ENCODE measurements around the gene STN1.
A peak's percentile ranks its signal among the peaks of the same experiment; 100 is the strongest.

The STN1 gene

DNA sequence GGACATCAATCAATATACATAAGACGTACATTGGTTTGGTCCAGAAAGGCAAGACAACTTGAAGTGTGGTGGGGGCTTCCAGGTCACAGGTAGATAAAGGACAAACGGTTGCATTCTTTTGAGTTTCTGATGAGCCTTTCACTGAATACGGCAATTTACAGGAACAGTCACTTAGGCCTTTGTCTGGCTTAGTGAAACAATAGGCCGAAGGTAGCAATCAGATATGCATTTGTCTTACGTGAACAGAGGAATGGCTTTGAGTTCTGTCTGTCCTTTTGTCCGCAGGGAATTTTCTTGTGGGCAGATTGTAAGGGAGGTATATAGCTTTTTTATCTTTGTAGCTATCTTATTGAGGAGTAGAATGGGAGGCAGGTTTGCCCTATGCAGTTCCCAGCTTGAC lies 10.8 kb upstream of the STN1 start:
- no peak for DNase-seq

DNA sequence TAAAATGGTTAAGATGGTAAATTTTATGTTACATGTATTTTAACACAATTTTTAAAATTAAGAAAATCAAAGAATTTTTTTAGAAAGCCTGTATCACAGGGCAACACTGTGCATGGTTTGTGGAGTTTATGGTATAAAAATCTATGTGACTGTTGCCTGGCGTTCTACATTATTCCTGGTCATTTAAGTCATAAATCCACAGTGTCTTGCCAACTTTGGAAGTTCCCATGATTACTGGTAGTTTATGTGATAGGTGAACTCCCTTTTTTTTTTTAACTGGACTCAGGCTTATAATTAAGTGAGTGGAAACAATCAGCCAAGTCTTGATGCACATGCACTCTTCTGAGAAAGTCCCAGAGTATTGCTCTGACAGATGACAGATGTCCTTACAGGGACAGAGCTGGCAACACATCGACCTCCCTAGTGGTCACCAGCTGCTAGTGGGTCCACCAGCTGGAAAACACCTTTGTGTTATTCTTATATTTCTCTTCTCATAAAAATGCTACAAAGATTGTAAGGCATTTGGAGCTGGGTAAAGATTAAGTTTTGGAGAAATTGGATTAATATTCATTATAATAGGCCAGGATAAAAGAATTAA lies 8.8 kb upstream of the STN1 start:
- peak in 1 of 2 experiments; percentile 51 for DNase-seq

DNA sequence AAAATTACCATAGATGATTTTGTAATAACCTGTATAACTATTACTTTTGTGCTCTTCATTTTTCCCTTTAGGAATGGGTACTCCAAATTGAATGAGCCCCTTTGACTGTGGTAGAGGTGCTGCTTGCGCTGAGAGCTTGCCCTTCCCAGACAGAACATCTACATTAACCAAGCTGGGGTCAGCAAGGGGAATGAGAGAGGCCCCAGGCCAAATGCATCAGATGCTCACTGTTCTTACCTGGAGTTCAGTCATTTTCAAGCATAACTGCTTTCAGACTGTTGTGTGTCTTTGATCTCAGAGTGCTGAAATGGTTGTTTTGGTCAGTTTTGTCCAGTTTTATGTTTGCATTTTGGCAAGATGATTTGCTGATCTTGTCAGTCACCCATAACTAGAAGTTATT lies 7.6 kb upstream of the STN1 start:
- DNase-seq: no peak

DNA sequence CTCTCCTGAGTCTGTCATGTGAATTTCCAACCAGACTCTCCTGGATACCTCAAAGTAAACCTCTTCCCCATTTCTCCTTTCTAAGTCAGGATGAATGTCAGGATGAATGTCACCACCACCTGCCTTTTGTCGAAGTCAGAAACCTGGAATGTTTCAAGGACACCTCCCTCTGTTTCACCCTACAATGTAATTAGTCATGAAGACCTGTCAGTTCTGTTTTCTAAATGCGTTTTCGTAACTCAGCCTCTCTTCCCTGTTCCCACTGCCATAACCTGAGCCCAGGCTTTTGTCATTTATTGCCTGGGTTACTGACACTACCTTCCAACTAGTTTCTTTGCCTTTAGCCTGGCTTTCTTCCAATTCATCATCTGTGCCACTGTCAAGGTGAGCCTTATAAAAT lies 5.5 kb upstream of the STN1 start:
- no peak for DNase-seq

DNA sequence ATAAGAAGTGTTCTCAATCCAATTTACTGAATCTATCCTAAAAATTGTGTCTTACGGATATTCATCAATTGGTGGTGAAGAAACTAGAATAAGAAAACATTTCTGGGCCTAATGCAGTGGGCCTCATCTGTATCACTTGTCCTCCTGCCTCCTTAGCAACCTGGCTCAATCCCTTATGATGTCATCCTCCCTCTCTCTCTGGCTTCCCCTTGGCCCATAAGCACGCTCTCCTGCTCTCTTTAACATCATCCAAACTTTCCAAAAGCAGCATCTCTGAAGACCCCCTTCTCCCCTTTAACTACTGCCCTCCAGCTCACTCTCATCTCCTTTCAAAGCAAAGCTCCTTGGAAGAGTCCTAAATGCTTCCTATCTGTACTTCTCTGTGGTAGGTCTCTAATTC lies 4.7 kb upstream of the STN1 start:
- DNase-seq: no peak

DNA sequence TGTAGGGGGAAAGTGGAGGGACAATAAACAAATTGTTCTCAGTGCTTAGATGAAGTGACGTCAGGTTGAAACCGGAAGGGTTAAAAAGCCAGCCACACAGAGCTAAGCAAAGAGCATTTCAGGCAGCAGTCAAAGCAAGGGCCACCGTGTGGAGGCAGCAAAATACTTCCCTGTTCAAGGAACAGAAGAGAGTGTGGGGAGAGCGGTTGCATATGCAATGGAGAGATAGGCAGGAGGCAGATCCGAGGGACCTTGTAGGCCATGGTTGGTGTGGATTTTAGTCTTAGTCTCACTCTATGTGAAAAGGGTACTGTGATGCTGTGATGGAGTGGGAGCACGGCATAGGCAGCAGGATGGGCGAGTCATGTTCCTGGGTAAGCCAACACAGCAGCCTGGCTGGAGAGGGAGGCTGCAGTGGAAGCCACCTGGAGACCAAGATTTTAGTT lies 3.8 kb upstream of the STN1 start:
- no peak for DNase-seq

DNA sequence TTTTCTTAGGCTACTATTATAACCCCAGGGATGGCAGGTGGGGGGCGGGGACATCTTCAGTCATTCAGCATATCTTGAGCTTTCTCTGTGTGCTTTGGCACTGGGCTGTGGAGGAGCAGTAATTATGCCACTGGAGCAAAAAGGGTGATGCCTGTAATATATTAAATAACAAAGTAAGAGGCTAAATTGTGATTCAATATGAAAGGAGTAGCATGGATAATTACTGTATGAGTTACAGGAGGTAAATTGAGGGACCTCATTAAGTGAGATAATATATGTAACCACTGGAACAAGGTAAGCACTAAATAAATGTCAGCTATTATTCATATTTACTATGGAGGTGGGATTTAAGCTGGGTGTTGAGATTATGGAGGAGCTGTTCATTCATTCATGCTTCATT lies 3.3 kb upstream of the STN1 start:
- DNase-seq: no peak

DNA sequence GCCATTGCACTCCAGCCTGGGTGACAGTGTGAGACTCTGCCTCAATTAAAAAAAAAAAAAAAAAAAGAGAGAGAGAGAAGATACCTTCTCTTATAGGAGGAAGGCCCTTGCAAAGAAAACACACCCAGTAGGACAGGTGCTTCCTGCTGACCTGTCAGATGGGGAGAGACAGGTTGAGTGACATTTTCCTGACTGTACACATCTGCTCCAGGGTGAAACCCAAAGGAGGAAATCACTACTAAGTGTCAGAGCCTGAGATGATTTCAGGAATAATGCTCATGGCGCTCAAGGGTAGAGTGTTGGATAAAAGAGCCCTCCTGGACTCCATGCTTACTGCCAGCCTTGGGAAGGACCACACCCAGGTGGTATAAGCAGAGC lies 1.7 kb upstream of the STN1 start:
- no peak for DNase-seq

DNA sequence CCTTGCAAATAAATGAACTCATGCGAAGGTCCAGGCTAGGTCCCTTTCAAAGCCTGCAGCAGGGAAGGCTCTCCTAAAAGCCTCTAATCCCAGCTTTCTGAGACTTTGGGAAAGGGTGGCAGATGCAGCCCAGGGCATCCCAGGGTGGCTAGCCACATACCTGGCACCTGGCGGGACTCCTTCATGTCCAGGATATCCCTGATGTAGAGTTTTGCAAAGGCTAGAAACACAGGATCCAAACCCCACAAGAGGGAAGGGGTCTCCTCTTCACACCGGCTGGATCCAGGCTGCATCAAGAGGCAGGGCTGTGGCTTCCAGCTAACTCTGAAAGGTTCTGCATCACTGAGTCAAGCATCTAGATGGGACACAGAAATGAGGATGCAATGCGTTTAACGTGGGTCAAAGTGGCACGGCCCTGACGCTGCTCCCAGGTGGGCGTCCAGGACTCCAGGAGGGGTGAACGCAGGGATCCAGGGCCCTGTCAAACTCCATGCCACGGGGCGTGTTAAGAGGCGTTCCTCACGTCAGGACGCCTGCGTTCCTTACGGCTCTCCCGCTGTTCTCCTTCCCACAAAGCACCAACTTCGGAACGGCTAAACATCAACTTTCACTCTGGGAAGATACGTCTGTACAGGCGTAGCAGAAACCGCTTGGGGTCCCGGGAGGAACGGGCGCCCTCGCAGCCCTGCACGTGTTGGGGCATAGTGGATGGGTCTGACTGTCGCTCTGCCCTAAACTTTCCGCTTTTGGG lies 507 bp downstream of the STN1 start:
- peak in 1 of 2 experiments; percentile 44 for DNase-seq

DNA sequence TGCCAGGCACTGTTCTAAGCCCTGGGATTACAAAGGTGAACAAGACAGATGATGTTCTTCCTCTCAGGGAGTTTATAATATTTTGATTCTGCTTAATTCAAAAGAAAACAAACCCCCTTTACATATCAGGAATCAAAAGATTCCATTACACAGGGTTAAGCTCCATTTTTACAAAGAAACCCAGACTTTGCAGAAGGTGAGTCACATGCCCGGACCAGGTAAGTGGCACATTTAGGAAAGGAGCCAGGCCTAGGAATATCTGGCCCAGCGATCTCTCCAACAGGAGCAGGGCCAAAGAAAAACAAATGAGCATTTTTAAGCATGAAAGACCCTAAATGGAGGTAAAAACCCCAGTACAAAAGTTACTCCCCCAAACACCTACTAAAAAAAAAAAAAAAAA lies 1.1 kb downstream of the STN1 start:
- DNase-seq: no peak

DNA sequence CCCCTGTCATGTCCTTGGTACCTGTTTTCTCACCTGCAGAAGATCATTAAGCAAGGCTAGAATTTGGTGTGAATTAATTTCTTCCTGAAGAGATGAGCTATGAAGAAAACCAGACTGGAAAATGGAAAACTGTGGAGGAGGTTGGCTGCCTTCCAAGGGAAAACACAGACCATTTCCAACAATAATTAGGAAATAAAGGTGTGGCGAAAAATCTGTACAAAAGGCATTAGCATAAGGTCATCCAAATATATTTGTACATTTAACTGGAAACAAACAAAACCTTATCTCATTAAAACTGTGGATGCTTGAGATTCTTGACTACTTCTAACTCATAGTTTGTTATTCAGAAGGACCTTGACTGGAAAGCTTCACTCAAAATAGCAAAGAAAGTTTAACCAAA lies 1.7 kb downstream of the STN1 start:
- no peak for DNase-seq

DNA sequence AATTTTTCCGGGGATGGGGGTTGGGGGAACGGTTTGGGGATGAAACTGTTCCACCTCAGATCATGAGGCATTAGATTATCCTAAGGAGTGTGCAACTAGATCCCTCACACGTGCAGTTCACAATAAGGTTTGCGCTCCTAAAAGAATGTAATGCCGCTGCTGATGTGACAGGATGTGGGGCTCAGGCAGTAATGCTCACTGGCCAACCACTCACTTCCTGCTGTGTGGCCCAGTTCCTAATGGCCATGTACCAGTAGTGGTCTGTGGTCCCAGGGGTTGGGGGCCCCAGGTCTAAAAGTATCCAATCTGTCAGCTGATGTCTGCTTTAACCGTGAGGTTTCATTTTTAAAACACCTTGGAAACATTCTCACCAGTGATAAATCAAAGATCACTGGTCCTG lies 2.2 kb downstream of the STN1 start:
- no peak for DNase-seq

DNA sequence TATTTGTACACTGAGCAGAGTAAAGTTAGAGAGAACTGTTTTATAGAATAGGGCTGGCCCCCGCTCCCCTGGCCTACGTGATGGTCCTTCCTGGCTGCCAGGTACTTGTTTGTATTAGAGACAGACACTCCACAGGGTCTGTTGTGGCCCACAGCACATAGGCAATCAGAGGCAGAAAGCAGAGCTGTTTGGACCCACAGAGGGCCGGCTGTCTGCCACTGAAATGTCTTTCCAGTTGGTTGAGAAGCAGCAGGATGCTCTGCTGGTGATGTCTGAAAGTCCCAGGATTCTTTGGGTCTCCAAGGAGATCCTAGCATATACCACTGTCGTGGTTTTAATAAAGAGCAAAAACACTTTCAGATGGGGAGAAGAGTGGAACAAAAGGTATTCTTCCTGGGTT lies 5.2 kb downstream of the STN1 start:
- no peak for DNase-seq

DNA sequence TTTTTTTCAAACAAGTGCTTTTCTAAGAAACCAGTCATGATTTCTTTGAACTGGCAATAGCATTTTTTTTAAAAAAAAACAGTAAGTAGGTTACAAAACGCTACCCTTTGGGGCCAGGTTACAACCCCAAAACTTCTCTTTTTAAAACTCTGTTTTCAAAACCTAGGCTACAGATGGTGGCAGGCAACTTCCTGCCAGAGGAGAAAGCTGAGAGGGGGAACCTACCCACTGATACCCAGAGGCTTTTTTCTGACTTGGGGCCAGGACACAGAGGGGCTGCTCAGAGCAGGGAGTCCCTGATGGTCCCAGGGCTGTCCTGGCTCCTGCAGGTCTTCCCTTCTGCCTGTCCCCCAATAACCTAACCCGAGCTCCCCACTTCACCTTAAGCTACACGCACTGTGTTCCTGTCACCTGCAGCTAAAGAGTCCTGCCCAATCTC lies 6.9 kb downstream of the STN1 start:
- DNase-seq: no peak

DNA sequence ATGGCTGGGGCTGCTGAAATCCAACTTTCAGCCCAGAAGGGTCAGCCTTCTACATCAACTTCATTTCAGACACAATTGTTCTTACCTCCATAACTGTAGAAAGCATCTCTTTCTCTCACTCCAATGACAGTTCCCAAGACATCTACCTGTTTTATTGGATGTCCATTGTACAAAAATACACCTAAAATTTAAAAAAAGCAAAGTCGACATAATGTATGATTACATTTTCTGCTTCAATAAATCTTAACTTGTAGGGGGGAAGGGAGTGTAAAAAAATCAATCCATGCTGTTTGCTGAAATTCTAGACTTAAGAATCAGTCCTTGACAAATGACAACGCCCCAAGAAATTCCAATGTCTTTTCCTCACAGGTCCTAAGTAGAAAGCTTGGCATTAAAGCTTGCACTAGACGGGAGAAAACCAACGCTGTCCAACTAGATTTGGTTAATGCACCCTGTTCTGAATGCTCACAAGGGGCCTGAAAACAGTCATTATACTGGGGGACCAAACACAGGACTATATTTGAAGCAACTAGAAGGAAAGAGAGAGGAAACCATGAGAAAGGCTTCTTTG lies 7.5 kb downstream of the STN1 start:
- no peak for DNase-seq

DNA sequence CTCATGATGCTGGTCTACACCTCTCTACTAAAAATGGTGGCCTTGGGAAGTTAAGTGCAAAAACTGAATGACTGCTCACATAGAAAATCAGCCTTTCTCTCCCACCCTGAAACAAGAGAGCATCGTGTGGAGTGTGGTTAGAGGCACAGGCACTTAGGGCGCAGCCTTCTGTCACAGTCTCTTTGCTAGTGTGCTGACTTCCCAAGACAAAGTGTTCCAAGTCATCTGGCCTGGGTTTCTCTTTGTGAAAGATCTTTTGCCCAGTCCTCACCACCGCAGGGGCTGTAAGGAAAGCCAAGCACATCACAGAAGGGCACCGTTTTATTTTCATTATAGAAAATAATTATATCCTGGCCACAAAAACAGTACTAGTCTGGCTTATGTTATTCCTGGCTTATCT lies 12.5 kb downstream of the STN1 start:
- DNase-seq: peak in 1 of 2 experiments; percentile 44

DNA sequence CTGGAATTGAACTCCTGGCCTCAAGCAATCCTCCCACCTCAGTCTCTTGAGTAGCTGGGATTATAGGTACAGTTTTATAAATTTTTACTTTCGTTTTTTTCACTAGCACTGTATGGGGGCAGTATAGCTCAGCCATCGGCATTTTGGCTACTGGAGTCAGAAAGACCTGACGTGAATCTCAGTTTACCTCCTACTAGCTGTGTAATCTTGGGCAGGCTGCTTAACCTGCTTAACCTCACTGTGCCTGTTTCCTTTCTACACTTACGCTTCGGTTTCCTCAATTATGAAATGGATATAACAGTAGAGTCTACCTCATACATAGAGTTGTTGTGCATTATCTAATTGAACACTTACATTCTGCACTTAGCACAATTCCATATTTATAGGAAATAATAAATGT lies 16.7 kb downstream of the STN1 start:
- no peak for DNase-seq

DNA sequence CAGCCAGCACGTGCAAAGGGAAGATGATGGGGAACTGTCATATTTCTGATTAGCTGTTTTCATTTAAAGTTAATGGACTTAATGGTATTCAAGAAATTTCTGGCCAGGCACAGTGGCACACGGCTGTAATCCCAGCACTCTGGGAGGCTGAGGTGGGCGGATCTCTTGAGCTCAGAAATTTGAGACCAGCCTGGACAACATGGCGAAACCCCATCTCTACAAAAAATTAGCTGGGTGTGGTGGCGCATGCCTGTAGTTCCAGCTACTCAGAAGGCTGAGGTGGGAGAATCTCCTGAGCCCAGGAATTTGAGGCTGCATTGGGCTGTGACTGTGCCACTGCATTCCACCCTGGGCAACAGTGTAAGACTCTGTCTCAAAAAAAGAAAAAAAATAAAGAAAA lies 18.7 kb downstream of the STN1 start:
- DNase-seq: no peak

DNA sequence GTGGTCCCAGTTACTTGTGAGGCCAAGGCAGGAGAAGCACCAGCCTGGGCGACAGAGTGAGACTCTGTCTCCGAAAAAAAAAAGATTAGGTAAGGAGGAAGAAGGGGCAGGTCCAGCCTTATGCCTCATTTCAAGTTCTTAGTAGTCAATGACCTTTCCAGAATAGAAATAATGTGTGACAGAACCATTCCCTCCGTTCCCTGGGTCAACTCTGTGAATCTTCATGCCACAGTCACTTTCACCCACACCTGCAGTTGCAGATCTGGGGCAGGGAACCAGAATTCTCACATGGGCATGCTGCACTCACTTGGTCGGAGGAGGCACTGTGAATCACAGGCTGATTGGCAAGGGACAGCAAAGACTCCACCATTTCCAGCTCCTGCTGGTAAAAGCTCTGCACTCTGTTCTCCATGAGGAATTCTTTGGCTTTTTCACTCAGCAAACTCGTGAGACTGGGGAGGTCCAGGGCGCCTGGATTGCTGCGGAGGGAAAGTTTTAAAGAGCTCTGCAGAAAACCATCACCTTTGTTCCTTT lies 20.7 kb downstream of the STN1 start:
- DNase-seq: peak in 1 of 2 experiments; percentile 22

DNA sequence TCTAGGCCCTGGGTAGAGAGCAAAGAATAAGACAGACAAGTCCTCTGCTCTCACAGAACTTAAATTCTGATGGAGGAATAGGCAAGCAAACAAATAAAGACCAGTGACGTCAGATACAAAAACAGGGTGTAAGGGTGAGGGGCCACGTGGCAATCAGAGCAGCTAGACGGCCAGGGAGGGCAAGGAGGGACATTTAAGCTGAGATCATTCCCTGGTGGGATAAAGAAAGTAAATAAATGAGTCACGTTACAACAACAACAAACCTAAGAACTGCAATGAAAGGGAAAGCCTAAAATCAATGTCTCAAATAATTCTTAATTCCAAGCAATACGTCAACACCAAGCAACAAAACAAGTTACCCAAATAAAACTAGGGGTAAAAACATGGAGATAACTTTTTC lies 21.8 kb downstream of the STN1 start:
- DNase-seq: no peak

DNA sequence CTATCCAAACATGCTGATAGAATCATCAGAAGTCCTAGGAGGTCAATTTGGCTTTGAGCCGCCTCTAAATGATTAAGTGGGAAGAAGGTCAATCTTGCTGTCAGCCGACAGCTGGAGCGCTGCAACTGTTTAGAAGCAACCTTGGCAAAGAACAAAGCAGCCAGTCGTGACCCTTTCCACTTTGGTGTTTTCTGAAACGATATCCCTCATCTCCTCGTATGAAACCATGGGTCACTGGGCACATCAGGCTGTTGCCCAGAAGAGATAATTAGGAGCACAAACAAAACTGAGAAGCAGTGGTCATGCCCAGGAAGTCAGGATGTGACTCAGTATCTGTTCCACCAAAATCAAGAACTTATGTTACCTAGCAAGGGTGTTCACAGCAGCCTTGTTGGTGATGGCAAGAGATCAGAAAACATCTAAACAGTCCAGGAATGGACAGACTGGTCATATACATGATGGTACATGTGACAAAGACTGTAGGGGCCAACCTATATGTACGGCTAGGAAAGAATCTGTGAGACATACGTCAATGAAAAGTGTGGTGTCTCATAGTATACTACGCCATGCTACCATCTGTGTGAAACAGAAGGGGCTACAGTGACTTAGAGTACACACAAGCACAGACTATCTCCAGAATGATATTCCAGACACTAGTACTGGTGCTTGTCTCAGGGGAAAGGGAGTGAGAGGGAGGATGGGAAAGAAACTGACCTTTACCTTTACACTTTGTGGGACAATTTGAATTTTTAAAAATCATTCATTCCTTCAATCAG lies 22.4 kb downstream of the STN1 start:
- DNase-seq: peak in 1 of 2 experiments; percentile 54

DNA sequence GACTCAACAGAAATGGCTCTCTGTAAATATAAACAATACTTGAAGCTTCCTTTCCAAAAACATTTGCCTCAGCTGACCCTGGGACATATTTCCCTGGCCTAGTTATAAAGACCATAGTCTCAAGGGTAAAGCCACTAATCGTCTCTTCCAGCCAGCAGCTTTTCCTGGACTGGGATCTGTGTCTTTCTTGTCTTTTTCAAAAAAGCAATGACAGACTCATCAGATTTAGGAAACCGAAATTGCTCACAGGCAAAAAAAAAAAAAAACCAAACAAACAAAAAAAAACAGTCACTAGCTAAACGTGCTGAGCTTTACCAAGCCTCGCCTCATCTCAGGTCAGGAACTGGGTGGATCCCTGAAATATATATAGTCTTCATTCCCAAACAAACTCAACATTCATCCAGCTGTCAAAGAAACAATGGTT lies 23.5 kb downstream of the STN1 start:
- no peak for DNase-seq

DNA sequence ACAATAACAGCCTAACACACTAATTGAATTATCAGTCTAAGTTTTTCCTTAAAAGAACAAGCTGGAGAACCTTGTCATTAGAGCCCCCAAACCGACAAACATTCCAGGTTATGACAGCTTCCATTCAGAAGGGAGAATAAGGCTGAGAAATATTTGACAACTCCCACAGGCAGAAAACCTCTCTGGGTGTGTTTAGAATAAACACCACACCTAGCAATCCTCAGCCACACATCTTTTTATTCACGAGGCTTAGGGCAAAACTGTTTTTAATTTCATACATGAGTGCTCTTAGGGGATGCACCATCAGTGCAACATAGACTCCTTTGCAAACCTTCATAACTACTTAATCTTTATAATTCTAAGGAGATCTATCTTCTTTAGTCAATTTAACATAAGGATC lies 24.2 kb downstream of the STN1 start:
- no peak for DNase-seq
